Measurements from ENCODE around the gene RAX. TPM values are rescaled to one million over a fixed set of nuclear protein-coding genes. Genes with fewer than 3 reads are reported as not detected.

The RAX gene
- not detected in 2 replicates for total RNA-seq

DNA sequence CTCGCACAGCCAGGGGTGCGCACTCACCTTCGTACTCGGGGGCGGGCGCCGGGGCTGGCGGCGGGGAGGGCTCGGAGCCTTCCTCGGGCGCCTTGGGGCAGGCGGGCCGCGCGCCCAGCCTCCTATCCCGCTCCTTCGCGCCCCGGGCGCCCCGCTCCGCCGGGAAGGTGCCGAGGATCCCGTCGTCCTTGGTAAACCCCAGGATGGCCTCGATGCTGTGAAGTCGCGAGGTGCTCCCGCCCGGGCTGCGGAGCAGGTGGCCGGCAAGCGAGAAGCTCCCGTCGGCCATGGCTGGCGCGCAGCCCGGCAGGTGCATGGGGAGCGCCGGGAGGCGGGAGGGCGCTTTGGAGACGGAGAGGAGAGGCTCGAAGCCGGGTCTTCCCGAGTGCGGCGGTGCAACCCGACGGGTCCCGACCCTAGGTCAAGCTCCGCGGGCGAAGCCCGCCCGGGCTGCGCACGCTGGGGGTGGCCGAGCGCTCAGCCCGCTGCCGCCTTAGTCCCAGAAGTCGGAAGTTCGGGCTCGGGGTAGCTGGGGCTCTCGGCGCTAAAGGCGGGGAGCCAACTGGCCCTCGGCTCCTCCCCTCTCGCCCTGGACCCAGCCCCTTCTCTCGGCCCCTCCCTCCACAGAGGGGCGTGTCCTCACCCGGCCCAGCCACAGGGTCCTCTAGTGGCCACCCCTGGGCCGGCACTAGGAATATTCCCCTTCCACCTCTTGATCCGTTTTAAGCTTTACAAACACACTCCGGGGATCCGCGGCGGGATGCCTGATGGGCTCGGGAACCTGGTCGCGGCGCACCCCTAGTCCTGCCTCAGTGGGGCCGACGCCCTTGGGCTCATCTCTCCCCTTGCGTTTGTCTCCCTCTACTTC lies at the start of gene RAX:
Gene RAX (minus strand): TSS at position 564 of the 868 bp plus-strand sequence. CDS start 248 bp downstream, at position 316.

DNA sequence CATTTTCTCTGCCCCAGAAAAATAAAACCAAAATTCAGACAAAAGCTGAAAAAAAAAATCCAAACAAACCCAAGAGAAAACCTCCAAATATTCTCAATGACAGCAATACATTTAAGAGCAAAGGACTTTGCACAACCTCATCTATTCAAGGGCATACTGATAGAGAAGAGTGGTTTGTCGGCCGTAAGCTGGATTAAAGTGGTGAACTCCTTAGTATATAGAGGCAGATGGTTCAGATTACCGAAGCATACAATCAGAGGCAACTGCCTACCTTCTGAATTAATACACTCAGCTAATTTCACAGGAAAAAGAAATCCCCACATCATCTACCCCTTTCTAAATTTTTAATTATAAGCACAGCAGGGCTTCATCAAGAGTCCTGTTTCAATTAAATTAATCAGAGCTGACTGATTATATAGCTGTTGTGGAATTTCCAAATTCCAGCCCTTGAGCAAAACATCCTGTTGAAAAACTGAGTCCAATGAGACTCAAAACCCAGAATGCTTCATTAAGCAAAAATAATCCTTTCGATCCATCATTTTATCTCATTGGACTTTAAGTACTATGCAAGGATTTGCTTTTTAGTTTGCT lies 45.3 kb upstream of the RAX start, which contains the start of gene CPLX4:
Gene CPLX4 (minus strand): TSS at position 190 of the 591 bp plus-strand sequence. CDS start 187 bp downstream, at position 3.

DNA sequence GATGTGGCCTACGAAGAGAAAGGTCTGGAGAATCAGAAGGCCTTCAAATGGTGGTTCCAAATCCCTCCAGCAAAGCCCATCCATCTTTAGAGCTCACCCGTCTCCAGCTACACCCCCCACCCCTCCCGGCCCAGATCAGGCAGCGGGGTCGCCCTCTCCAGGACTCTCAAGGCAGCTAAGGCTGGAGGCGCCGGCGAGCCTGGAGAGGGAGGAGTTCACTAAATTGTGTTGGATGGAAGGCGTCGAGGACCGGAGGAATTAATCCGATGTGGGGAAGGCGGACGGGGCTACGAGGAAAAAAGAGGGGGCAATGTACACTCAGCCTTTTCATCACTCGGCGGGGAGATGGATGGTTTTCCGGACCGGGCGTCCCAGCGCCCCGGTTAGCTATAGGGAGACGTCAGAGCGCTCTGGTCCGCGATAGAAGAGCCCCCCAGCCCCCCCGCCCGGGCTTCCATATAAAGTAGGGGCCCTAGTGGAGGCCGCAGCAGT lies 53.5 kb downstream of the RAX start, which contains the start of gene GRP:
Gene GRP (plus strand): TSS at position 487 of the 492 bp plus-strand sequence. CDS start 108 bp downstream, outside the sequence.

Other genes starting within 250 kb of the RAX start
- 19.3 and 38.5 TPM in 2 replicates for gene SEC11C, start 133.6 kb downstream of the RAX start, total RNA-seq
- not detected in 2 replicates for gene GRP, start 53.3 kb downstream of the RAX start, total RNA-seq
- gene CPLX4, start 45.2 kb upstream of the RAX start, total RNA-seq = not detected in 2 replicates
- 217 and 325 TPM in 2 replicates for gene LMAN1, start 85.8 kb upstream of the RAX start, total RNA-seq